Kidney tubule cell (primary cell): ENCODE results near the gene DHX8.
A peak's percentile ranks its signal among the peaks of the same experiment; 100 is the strongest.

Experiments used
- DNase-seq: peaks from one replicate; pipeline ENCODE4 v3.0.0-alpha.2; 2018; ENCODE audit warnings: low spot score

DHX8 gene

GRCh38 chr17:43574348-43574747 lies 90.6 kb downstream of the DHX8 start:
- DNase-seq: no peak

GRCh38 chr17:43574896-43575525 lies 91.2 kb downstream of the DHX8 start:
- peak; percentile 41 for DNase-seq
